Measurements from ENCODE around the gene NAV1. TPM values are rescaled to one million over a fixed set of nuclear protein-coding genes. Genes with fewer than 3 reads are reported as not detected.

The NAV1 gene, protein sequence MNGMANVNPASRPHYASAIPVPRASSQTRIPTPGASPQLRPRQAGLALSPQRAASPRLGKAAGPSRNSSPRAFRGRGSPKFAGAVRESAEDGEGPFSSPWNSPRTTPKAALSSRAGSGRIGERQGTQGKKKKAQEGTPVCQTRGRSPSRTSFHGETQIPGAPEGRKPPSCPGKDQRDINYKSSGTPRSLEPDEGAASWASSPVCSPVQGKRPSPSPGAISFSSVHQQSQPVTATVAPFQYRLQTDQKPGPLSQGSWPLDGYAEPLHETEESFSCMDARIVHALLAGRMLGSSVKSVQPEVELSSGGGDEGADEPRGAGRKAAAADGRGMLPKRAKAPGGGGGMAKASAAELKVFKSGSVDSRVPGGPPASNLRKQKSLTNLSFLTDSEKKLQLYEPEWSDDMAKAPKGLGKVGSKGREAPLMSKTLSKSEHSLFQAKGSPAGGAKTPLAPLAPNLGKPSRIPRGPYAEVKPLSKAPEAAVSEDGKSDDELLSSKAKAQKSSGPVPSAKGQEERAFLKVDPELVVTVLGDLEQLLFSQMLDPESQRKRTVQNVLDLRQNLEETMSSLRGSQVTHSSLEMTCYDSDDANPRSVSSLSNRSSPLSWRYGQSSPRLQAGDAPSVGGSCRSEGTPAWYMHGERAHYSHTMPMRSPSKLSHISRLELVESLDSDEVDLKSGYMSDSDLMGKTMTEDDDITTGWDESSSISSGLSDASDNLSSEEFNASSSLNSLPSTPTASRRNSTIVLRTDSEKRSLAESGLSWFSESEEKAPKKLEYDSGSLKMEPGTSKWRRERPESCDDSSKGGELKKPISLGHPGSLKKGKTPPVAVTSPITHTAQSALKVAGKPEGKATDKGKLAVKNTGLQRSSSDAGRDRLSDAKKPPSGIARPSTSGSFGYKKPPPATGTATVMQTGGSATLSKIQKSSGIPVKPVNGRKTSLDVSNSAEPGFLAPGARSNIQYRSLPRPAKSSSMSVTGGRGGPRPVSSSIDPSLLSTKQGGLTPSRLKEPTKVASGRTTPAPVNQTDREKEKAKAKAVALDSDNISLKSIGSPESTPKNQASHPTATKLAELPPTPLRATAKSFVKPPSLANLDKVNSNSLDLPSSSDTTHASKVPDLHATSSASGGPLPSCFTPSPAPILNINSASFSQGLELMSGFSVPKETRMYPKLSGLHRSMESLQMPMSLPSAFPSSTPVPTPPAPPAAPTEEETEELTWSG (N-terminal part only)
- total RNA-seq = 1 to 10 TPM; 1.6 to 2.1 TPM

GRCh38 chr1:201538612-201539551 lies at the start of gene NAV1:
NAV1 (plus strand) TSS chr1:201539127; CDS start chr1:201622885, 83,758 bp downstream.
- Mint-ChIP-seq H3K9me3 (no peaks in the 10 kb centered on the region), H3K4me1 (ENCODE audit: low read depth) (peaks cover 10% of the 10 kb centered on the region), H3K36me3 (ENCODE audit: low read depth) (no peaks in the 10 kb centered on the region), H3K27me3 (peaks cover 57% of the 10 kb centered on the region), H3K27ac (no peak within 1 kb of the TSS), H3K4me3 (peak within 1 kb of the TSS; percentile 44)
- ATAC-seq = peak; percentile 40
- DNase-seq = no peak
- ChIA-PET CTCF (interaction anchor here (1.0 to 2.3 kb wide), 4 partner anchors 20 to 171 kb away, joined by 3 to 5 read pairs (median 4); no protein-coding TSS in a partner anchor), POLR2A (interaction anchor here (0.6 kb wide), 1 partner anchor 13 kb away, joined by 3 read pairs; no protein-coding TSS in a partner anchor)
- TF ChIP-seq, protein P1, sequence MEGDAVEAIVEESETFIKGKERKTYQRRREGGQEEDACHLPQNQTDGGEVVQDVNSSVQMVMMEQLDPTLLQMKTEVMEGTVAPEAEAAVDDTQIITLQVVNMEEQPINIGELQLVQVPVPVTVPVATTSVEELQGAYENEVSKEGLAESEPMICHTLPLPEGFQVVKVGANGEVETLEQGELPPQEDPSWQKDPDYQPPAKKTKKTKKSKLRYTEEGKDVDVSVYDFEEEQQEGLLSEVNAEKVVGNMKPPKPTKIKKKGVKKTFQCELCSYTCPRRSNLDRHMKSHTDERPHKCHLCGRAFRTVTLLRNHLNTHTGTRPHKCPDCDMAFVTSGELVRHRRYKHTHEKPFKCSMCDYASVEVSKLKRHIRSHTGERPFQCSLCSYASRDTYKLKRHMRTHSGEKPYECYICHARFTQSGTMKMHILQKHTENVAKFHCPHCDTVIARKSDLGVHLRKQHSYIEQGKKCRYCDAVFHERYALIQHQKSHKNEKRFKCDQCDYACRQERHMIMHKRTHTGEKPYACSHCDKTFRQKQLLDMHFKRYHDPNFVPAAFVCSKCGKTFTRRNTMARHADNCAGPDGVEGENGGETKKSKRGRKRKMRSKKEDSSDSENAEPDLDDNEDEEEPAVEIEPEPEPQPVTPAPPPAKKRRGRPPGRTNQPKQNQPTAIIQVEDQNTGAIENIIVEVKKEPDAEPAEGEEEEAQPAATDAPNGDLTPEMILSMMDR (IDR thresholded peaks at IDR 0.05) = no peak
- intact Hi-C loops (cut with micrococcal nuclease) = no loop called here

- POLR2A ChIA-PET = interaction anchor here (1.3 kb wide), 1 partner anchor 12 kb away, joined by 3 read pairs; no protein-coding TSS in a partner anchor
- Mint-ChIP-seq H3K9me3 (no peaks in the 10 kb centered on the region), H3K27me3 (no peaks in the 10 kb centered on the region), H3K36me3 (ENCODE audit: low read depth) (peaks cover 25% of the 10 kb centered on the region), H3K27ac (no peak overlapping the region), H3K4me3 (no peak overlapping the region), H3K4me1 (ENCODE audit: low read depth) (no peaks in the 10 kb centered on the region)
- intact Hi-C loops (cut with micrococcal nuclease) = no loop called here
- TF ChIP-seq, protein P1 (IDR thresholded peaks at IDR 0.05) = no peak
- DNase-seq (no peak), ATAC-seq (no peak)
- CTCF ChIA-PET = interaction anchor here (1.9 to 30.4 kb wide), 3 partner anchors 2 to 41 kb away, joined by 11 to 796 read pairs (median 796); partner anchors contain the start of gene CSRP1
These were observed 49.2 kb upstream of the NAV1 start for GRCh38 chr1:201489643-201490261.

DNA sequence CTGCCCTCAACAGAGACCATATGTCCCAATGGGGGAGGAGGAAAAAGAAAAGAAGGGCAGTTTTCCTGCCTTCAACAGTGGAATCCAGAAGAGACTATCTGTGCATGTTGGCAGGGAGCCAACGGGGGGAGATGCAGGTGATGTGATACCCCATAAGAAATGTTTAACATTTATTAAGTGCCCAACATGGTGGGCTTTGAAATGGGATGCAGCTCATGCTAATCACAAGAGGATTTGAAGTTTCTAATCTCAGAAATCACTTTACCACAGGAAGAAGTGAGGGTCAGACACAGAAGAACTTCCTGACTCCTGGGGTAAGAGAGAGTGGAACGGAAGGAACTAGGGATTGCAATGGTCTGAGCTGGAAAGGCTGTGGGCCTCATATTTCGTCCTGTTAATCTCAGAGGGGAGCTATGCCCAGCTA lies 48.2 kb upstream of the NAV1 start:
- H3K27ac Mint-ChIP-seq = no peak overlapping the region
- no peak overlapping the region for H3K4me3 Mint-ChIP-seq
- no peaks in the 10 kb centered on the region for H3K4me1 Mint-ChIP-seq (ENCODE audit: low read depth)
- H3K27me3 Mint-ChIP-seq = no peaks in the 10 kb centered on the region
- intact Hi-C loops (cut with micrococcal nuclease) = no loop called here
- ATAC-seq (no peak), DNase-seq (no peak)
- TF ChIP-seq, protein P1 (IDR thresholded peaks at IDR 0.05) = no peak
- CTCF ChIA-PET = interaction anchor here (1.9 to 30.4 kb wide), 4 partner anchors 1 to 54 kb away, joined by 5 to 796 read pairs (median 404); partner anchors contain the start of gene CSRP1
- POLR2A ChIA-PET = interaction anchor here (0.5 to 1.3 kb wide), 2 partner anchors 11 to 179 kb away, joined by 3 read pairs; no protein-coding TSS in a partner anchor
- no peaks in the 10 kb centered on the region for H3K9me3 Mint-ChIP-seq
- H3K36me3 Mint-ChIP-seq (ENCODE audit: low read depth) = peaks cover 31% of the 10 kb centered on the region

Measured in activated CD8-positive, alpha-beta T cell treated with anti-CD3 and anti-CD28 coated beads for 36 hours (primary cell).